Uterus (tissue), 2 donors: Measurements from ENCODE around the gene POTEC.
"Not testable (repeated sequence)": the region's sequence is repeated elsewhere in the genome, so short reads cannot be mapped to it uniquely, and the experiment has no call there.

Source experiments
- POLR2A ChIP-seq, 2 donors: fragments of 450-650 bp; IDR thresholded peaks; one replicate each; pipeline ENCODE4 v1.6.1; 2016; ENCODE audit warnings: antibody characterized with exemption in 2 of 2, mild to moderate bottlenecking in 1 of 2, moderate library complexity in 1 of 2
- TF ChIP-seq, protein P1 (sequence below), 4 experiments: fragments of 200-600 bp in 2 of 4; fragments of 450-650 bp in 2 of 4; sonication (generic) in 2 of 4; IDR thresholded peaks; one replicate each; pipeline ENCODE4 v1.5.1; 2016 to 2019; ENCODE audit warnings: antibody characterized with exemption in 4 of 4, mild to moderate bottlenecking in 2 of 4, moderate library complexity in 1 of 4

DNA sequence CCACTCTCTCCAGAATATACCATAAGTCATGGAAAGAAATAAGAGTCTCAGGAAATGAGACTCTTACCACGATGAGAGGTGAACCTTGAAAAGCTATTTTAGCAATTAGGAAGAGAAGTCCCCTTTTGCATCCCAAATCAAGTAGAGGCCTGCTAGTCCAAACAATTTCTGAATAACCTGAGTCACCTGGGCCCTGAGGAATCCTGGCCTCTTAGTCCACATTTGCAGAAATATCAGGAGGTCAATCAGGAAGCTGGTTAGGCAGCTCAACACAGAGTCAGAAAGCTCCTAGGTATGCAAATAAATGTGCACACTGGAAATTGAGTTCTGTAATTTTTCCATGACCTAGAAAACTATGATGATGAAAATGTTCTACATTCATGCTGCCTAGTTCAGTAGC lies 77.4 kb downstream of the POTEC start:
- not testable (repeated sequence) for TF ChIP-seq POLR2A (IDR thresholded peaks at IDR 0.05)
- TF ChIP-seq, protein P1, sequence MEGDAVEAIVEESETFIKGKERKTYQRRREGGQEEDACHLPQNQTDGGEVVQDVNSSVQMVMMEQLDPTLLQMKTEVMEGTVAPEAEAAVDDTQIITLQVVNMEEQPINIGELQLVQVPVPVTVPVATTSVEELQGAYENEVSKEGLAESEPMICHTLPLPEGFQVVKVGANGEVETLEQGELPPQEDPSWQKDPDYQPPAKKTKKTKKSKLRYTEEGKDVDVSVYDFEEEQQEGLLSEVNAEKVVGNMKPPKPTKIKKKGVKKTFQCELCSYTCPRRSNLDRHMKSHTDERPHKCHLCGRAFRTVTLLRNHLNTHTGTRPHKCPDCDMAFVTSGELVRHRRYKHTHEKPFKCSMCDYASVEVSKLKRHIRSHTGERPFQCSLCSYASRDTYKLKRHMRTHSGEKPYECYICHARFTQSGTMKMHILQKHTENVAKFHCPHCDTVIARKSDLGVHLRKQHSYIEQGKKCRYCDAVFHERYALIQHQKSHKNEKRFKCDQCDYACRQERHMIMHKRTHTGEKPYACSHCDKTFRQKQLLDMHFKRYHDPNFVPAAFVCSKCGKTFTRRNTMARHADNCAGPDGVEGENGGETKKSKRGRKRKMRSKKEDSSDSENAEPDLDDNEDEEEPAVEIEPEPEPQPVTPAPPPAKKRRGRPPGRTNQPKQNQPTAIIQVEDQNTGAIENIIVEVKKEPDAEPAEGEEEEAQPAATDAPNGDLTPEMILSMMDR (IDR thresholded peaks at IDR 0.05), result not testable (repeated sequence)
